MCF 10A (cell line): ENCODE measurements around the gene SRP14. TPM values are rescaled to one million over a fixed set of nuclear protein-coding genes. Genes with fewer than 3 reads are reported as not detected.
"Not testable (repeated sequence)": the region's sequence is repeated elsewhere in the genome, so short reads cannot be mapped to it uniquely, and the experiment has no call there.

ENCODE experiments used
- BruUV-seq: library from RNA; stranded (reverse); fragments of 400-500 nt; replicated peaks from 2 replicates; lab custom pipeline; 2021; lab: Mats Ljungman, UMichigan
- CTCF ChIA-PET: fragments of 300-600 bp; sonication (Branson Sonifier 250); formaldehyde crosslinking; extraction: SDS; loops from one replicate; lab custom pipeline; 2021; ENCODE audit warnings: antibody characterized with exemption, inconsistent platforms; lab: Yijun Ruan, JAX
- POLR2A ChIA-PET: fragments of 300-600, 350-650 bp; sonication (Branson Sonifier 250); formaldehyde crosslinking; extraction: SDS; loops from one replicate; lab custom pipeline; 2020; ENCODE audit warnings: antibody characterized with exemption, inconsistent platforms; lab: Yijun Ruan, JAX
- DNase-seq: peaks from one replicate; pipeline ENCODE4 v3.0.0-alpha.2; 2018; ENCODE audit not compliant: unreplicated experiment
- H3K27ac Mint-ChIP-seq: one replicate; pipeline ENCODE4 v1.8.0; 2022; ENCODE audit warnings: mild to moderate bottlenecking, low read depth, mixed read lengths; ENCODE audit not compliant: unreplicated experiment
- H3K27me3 Mint-ChIP-seq: one replicate; pipeline ENCODE4 v1.8.0; 2022; ENCODE audit warnings: mixed read lengths; ENCODE audit not compliant: insufficient read depth, unreplicated experiment
- H3K36me3 Mint-ChIP-seq: one replicate; pipeline ENCODE4 v1.8.0; 2022; ENCODE audit warnings: mild to moderate bottlenecking, moderate library complexity, mixed read lengths; ENCODE audit not compliant: insufficient read depth, unreplicated experiment
- H3K4me1 Mint-ChIP-seq: one replicate; pipeline ENCODE4 v1.8.0; 2022; ENCODE audit warnings: mixed read lengths; ENCODE audit not compliant: insufficient read depth, unreplicated experiment
- H3K4me3 Mint-ChIP-seq: one replicate; pipeline ENCODE4 v1.8.0; 2022; ENCODE audit warnings: mild to moderate bottlenecking, moderate library complexity, mixed read lengths; ENCODE audit not compliant: unreplicated experiment
- H3K9me3 Mint-ChIP-seq: one replicate; pipeline ENCODE4 v1.8.0; 2022; ENCODE audit warnings: mixed read lengths; ENCODE audit not compliant: unreplicated experiment
- CTCF ChIP-seq: fragments of 200-600 bp; IDR thresholded peaks from one replicate; pipeline ENCODE4 v1.8.0; 2022; ENCODE audit warnings: antibody characterized with exemption, mild to moderate bottlenecking; ENCODE audit not compliant: unreplicated experiment
- intact Hi-C: fragments of 100-400 bp; cut with micrococcal nuclease; formaldehyde crosslinking; loops from 2 replicates; pipeline ENCODE4 v1.14.1; 2022
- total RNA-seq: library from RNA; stranded (reverse); gene quantifications from 2 replicates; pipeline ENCODE4 v1.2.3, GENCODE V29; 2022

SRP14 gene
- total RNA-seq, 1 experiment from 2014 or later: 165 TPM

DNA sequence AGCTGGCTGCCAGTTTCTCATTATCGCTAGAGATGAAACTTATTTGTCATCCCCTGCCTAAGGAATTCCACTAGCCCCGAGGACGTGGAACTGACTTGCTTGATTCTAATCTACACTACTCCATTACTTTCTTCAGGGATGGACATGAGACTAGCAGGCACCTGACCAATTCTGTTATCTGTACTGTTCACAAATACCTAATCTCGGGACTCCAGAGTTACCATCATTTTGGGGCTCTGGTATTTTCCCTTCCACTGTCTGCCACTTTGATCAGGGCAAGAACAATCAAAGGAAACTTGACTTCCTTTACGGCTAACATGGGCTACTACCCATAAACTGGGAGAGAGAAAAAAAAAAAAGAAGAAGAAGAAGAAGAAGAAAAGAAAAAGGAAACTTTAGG is 41.9 kb upstream of the SRP14 start:
- no peaks in the 10 kb centered on the region for H3K36me3 Mint-ChIP-seq
- intact Hi-C loops: no loop called here
- no peak for DNase-seq
- H3K9me3 Mint-ChIP-seq: no peaks in the 10 kb centered on the region
- peaks cover 19% of the 10 kb centered on the region for H3K27me3 Mint-ChIP-seq
- TF ChIP-seq CTCF: no peak
- CTCF ChIA-PET: no interaction called here
- H3K4me1 Mint-ChIP-seq: peaks cover 16% of the 10 kb centered on the region
- H3K4me3 Mint-ChIP-seq: no peak overlapping the region
- POLR2A ChIA-PET: no interaction called here
- H3K27ac Mint-ChIP-seq: no peak overlapping the region
- BruUV-seq: no TSS peak

DNA sequence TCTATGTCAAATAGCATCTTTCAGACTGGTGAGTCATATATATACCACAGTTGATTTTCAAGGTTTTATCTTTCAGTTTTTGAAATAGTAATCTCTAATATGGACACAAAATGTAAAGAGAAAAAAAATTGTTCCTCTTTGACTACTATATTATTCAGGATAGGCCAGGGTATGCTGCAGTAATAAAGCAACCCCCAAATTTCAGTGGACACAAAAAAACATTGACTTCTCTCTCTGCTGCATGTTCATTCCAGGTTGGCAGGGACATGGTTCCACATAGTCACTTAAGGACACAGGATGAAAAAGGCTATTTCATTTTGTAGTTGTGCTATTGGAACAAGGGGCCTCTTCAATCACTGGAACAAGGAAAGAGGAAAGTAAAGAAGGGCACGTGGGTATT is 41.1 kb upstream of the SRP14 start:
- H3K27me3 Mint-ChIP-seq: peaks cover 19% of the 10 kb centered on the region
- no peak for TF ChIP-seq CTCF
- H3K9me3 Mint-ChIP-seq: no peaks in the 10 kb centered on the region
- BruUV-seq: no TSS peak
- H3K27ac Mint-ChIP-seq: no peak overlapping the region
- H3K36me3 Mint-ChIP-seq: no peaks in the 10 kb centered on the region
- peaks cover 22% of the 10 kb centered on the region for H3K4me1 Mint-ChIP-seq
- H3K4me3 Mint-ChIP-seq: no peak overlapping the region
- POLR2A ChIA-PET: no interaction called here
- no peak for DNase-seq
- intact Hi-C loops: no loop called here
- CTCF ChIA-PET: interaction anchor here (0.8 kb wide), 1 partner anchor 510 kb away, joined by 5 read pairs; no protein-coding TSS in a partner anchor

DNA sequence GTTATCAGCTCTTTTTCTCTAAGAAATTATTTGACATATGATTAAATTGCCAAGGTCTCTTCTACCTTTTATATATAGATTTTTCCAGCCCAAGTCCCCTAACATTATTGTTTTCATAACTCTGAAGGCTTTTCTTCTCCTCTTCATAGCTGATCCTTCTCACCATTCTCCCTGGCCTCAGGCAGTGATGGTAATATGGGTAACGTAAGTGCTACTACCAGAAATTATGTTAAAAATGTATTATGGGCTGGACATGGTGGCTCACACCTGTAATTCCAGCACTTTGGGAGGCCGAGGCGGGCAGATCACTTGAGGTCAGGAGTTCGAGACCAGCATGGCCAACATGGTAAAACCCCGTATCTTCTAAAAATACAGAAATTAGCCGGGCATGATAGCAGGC is 40.5 kb upstream of the SRP14 start:
- CTCF ChIA-PET: interaction anchor here (0.8 to 1.1 kb wide), 2 partner anchors 17 to 511 kb away, joined by 3 to 5 read pairs; no protein-coding TSS in a partner anchor
- no peaks in the 10 kb centered on the region for H3K9me3 Mint-ChIP-seq
- H3K27ac Mint-ChIP-seq: no peak overlapping the region
- TF ChIP-seq CTCF: no peak
- H3K4me1 Mint-ChIP-seq: peaks cover 17% of the 10 kb centered on the region
- no TSS peak for BruUV-seq
- no peak overlapping the region for H3K4me3 Mint-ChIP-seq
- H3K36me3 Mint-ChIP-seq: no peaks in the 10 kb centered on the region
- peaks cover 19% of the 10 kb centered on the region for H3K27me3 Mint-ChIP-seq
- DNase-seq: no peak
- intact Hi-C loops: no loop called here
- POLR2A ChIA-PET: interaction anchor here (1.2 kb wide), 1 partner anchor 23 kb away, joined by 6 read pairs; no protein-coding TSS in a partner anchor

DNA sequence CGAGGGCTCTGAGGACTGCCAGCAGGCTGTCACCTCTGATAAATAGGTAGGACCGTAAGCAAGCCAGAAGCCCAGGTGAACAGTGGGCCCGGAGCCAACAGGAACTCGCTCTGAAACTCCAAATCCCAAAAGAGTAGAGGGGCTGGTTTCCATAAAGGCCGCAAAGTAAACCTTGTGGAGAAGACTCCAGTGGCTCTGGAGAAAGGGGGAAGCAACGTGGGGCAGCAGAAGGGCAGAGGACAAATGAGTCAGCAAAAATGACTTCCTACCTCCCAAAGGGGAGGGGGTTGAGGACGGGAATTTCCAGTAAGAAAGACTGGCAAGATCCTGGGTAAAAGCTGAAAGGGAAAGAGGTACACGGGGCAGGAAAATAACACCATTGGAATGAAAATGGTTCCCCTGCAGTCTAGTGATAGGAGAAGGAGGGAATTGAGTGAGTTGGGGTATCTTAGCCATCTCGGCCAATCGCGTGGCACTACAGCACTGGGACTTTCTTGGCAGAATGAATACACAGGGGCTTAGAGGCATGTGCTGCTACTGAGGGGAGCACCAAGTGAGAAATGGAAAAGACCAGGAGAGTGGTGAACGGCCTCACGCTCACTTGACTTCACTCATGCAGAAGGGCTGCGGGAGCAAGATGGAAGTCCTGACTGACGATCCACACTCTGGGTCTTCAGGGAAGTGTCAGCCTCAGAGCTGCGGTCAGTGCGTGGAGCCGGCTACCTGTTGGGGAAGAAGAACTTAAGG is 36.5 kb upstream of the SRP14 start:
- POLR2A ChIA-PET: interaction anchor here (1.0 to 1.1 kb wide), 2 partner anchors 9 to 36 kb away, joined by 3 to 5 read pairs; partner anchors contain the start of gene SRP14

GRCh38 chr15:40074656-40075055 is 35.7 kb upstream of the SRP14 start:
- intact Hi-C loops, BruUV-seq, H3K9me3 Mint-ChIP-seq, H3K27me3 Mint-ChIP-seq, DNase-seq, H3K36me3 Mint-ChIP-seq, H3K27ac Mint-ChIP-seq, H3K4me3 Mint-ChIP-seq, CTCF ChIA-PET: not testable (repeated sequence)
- H3K4me1 Mint-ChIP-seq: peaks cover 10% of the 10 kb centered on the region
- POLR2A ChIA-PET: interaction anchor here (0.6 kb wide), 1 partner anchor 365 kb away, joined by 3 read pairs; no protein-coding TSS in a partner anchor

More for the DNA sequence above, 36.5 kb upstream of the SRP14 start:
- Mint-ChIP-seq H3K36me3 (no peaks in the 10 kb centered on the region), H3K4me1 (peaks cover 10% of the 10 kb centered on the region), H3K27ac (peak overlapping the region; percentile 33), H3K27me3 (peaks cover under 1% of the 10 kb centered on the region), H3K4me3 (no peak overlapping the region), H3K9me3 (no peaks in the 10 kb centered on the region)
- no peak for DNase-seq
- no peak for TF ChIP-seq CTCF
- CTCF ChIA-PET: interaction anchor here (0.7 to 2.0 kb wide), 2 partner anchors 30 to 199 kb away, joined by 3 to 8 read pairs; no protein-coding TSS in a partner anchor
- BruUV-seq: no TSS peak
- intact Hi-C loops: no loop called here
